Loucy (cell line): Measurements from ENCODE around the gene FCHSD2.
A peak's percentile ranks its signal among the peaks of the same experiment; 100 is the strongest.

ENCODE experiments used
- CTCF ChIP-seq: fragments of 200-600 bp; sonication (generic); conservative IDR thresholded peaks from 2 replicates; pipeline ENCODE4 v1.5.1; 2014; ENCODE audit warnings: mild to moderate bottlenecking, antibody characterized with exemption, low read length
- EZH2phosphoT487 ChIP-seq: fragments of 200-600 bp; IDR thresholded peaks from 2 replicates; pipeline ENCODE4 v1.6.1; 2018; ENCODE audit warnings: antibody characterized with exemption, mild to moderate bottlenecking, moderate library complexity, borderline replicate concordance

GRCh38 chr11:72924568-72925190, 217.4 kb downstream of the FCHSD2 start:
- peak; percentile 71 for TF ChIP-seq CTCF
- TF ChIP-seq EZH2phosphoT487 = no peak
